GM21619 (cell line): ENCODE results near the gene KHNYN.

Experiments
- ATAC-seq: cut with Tn5 transposase; IDR thresholded peaks from one replicate; pipeline ENCODE4 v1.9.1; 2021; ENCODE audit not compliant: unreplicated experiment

The KHNYN gene

DNA sequence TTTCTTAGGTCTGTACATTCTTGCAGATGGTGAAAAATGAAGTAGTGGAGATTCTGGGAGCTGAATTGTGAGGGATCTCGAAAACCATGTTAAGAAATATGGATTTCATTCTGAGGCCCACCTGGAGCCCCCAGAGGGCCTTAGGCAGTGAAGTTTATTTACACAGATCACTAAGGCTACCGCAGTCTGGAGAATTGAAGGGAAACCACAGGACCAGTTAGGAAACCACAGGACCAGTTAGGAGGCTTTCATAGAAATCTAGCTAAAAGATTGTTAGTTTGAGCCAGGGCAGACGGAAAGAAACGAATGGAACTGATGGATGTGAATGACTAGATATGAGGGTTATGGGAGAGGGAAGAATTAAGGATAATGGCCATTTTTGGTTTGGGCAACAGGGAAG is 7.5 kb upstream of the KHNYN start:
- ATAC-seq, result no peak

- no peak for ATAC-seq
Measured at GRCh38 chr14:24422694-24423601, 6.8 kb upstream of the KHNYN start.

GRCh38 chr14:24425704-24426103 is 4.0 kb upstream of the KHNYN start:
- no peak for ATAC-seq

DNA sequence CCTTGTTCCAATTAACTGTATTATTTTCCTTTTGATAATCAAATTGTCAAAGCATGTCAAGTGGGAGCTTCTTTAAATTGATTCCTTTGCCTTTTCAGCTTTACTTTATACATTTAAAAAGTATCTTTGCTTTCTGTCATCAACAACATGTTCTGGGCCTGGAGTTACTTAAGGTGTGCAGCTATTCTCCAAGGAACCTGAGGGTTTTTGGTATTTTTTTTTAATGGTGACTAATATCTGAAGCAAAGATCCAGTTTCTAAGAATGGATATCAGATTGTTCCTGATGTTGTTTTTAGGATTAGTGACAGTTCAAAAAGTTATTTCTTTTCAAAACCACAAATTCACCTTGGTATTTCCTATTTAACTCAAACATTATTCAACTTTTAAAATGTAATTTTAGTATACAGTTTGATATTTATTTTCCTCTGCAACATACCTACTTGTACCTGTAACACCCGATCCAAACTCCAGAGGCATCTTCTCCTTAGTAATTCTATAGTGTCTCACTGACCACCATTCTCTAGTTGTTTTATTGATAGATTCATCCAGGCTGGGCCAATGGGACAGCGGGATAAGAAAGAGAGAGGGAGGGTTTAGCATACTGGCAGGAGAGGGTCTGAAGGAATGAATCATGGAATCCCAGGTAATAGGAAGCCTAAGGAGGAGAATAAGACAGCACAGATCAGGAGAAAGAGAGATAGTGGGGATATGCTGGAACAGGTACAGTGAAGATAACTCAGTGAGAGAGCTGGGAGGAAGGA is 3.4 kb upstream of the KHNYN start:
- ATAC-seq, result no peak

DNA sequence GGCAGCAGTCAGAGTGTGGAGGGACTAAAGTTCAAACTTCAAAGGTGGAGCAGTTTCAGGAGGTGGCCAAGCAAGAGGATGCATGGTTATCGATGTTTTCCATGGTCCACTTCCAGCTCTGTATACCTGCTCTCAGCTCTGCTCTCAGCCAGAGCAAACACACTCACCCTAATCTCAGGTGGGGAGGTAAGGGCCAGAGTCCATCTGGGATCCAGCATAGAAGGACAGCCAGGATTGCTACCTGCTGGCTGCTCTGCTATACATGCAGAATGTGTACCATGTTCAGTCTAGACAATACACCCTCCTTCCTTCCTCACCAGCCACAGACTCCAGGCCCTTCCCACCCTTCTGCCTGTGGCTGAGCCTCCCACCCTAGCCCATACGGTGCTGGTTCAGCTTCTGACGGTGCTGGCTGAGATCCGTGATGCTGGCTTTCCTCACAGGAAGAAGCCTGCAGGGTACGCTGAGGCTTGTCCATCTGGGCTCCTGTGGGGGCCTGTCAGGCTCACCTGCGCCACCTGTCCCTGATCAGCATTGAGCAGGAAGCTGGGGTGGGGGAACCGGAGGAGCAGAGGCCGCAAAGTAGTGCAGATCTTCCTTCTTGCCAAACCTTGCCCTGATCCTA is 2.7 kb upstream of the KHNYN start:
- ATAC-seq, result no peak

DNA sequence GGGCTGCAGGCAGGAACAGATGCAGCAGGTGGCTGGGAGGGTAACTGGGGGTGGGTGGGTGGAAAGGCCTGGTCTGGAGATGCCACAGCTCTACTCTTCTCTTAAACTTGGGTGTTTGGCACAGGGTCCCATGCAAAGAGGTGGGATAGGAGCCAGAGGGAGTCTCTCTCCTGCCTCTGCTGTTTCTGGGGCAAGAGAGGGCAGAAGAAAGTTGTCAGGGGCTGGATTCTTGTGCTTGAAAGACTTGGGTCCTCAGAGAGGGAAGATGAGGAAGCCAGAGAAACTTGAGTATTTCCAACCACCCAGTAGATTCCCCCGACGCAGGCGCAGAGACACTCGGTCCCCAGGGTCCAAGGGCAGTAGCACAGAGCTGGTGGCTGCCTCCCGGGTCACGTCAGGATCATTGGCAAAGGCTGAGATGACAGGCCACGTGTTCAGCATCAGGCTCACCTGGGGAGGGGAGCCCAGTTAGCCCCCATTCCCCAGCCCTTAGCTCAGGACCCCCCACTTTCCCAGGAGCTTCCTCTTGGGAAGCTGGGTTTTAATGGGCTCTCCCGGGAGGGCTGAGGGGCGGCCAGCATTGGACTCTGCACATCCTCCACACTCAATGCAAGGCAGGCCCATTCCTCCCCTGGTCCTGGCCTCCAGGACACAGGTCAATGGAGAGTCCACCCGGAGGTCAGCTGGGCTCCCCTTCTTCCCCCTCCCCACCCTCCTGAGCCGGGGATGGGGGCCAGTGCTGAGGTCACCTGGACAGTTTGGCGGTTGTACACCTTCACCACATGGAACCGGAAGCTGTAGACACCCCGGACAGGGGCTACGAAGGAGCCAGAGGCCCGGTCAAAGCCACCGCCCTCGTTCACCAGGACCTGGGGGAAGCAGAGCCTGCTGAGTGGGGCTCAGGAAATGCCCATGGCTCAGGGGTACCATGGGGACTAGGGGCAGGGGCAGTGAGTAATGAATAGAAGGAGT is 1.9 kb upstream of the KHNYN start:
- no peak for ATAC-seq

- ATAC-seq, result no peak
Measured at GRCh38 chr14:24428628-24429394, 943 bp upstream of the KHNYN start.

DNA sequence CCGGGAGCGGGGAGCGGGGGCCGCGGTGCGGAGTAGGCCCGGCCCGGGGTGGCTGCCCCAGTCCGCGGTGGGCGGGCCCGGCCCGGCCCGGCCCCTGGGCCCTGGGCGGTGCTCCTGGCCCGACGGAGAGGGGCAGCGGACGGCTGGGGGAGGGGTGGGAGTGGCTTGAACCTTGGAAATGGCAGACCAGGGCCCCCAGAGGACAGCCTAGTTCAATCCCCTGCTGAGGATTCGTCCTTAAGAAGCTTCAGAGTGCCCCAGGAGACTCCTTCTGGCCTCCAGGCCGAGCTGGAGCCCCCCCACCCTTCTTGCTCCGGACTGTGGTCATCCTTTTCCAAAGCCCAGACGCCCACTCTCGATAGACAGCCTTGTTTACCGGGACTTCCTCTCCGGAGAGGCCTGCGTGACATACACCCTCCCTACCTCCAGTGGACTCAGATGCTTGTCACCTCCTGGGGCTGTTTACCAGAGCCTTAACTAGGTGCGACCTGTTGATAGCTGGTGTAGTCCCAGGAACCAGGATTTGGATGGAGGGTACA is 458 bp downstream of the KHNYN start:
- peak; percentile 60 for ATAC-seq

DNA sequence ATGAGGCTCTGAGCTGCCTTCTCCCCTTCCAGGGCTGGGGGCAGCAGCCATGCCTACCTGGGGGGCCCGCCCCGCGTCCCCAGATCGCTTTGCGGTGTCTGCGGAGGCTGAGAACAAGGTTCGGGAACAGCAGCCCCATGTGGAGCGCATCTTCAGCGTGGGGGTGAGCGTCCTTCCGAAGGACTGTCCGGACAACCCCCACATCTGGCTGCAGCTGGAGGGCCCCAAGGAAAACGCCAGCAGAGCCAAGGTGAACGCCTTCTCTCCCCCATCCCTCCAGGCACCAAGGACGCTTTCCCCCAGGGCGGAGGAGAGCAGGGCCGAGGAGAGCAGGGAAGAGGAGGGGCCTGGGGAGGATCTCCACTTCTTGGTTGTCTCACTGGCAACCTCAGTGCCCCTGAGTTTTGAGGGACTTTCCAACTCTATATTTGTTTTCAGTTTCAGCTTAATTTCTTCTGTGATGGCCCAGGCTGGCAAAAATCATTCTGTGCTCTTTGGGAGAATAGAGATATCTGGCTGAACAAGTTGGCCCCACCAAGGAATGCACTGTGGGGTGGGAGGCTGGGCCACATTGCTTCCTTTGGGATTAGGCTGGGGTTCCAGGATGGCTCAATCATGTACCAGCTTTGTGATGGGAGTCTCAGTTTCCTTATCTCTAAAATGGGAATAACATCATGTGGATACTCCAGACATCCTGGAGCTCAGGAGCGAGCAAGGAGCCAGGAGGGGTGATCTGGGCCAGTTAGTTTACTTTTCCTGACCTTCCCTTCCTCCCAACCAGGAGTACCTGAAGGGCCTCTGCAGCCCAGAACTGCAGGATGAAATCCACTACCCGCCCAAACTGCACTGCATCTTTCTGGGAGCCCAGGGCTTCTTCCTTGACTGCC is 1.2 kb downstream of the KHNYN start:
- ATAC-seq, result peak; percentile 27

DNA sequence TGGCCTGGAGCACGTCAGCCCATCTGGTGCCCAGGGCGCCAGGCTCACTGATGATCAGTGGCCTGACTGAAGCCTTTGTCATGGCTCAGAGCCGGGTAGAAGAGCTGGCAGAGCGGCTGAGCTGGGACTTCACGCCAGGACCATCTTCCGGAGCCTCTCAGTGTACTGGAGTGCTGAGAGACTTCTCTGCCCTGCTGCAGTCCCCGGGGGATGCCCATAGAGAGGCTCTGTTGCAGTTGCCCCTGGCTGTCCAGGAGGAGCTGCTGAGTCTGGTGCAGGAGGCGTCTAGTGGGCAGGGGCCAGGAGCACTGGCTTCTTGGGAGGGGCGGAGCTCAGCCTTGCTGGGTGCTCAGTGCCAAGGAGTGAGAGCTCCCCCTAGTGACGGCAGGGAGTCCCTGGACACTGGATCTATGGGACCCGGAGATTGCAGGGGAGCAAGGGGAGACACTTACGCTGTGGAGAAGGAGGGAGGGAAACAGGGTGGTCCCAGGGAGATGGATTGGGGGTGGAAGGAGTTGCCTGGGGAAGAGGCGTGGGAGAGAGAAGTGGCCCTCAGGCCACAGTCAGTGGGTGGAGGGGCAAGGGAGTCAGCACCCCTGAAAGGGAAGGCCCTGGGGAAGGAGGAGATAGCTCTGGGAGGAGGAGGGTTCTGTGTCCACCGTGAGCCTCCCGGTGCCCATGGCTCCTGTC is 2.0 kb downstream of the KHNYN start:
- peak; percentile 46 for ATAC-seq

DNA sequence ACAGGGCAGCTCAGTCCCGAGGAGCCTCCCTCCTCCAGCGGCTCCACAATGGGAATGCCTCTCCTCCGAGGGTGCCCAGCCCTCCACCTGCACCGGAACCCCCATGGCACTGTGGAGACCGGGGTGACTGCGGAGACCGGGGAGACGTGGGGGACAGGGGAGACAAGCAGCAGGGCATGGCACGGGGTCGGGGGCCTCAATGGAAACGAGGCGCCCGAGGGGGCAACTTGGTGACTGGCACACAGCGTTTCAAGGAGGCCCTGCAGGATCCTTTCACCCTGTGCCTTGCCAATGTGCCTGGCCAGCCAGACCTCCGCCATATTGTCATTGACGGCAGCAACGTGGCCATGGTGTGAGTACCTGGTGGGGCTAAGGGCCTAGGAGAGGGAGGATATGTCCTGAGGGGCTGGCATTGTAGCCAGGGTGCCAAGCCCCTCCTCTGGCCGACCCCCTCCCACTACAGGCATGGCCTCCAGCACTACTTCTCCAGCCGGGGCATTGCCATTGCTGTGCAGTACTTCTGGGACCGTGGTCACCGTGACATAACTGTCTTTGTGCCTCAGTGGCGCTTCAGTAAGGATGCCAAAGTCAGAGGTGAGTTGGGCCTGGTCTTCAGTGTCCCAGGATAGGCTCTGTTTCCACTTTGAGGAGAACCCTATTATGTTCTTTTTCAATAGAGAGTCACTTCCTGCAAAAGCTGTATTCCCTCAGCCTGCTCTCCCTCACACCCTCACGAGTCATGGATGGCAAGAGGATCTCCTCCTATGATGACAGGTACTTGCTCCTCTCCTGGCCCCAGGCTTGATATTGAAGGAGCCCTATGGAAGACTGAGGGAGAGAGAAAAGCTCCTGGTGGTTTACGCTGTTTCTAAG is 2.7 kb downstream of the KHNYN start:
- no peak for ATAC-seq

GRCh38 chr14:24434036-24434435 is 4.3 kb downstream of the KHNYN start:
- no peak for ATAC-seq

DNA sequence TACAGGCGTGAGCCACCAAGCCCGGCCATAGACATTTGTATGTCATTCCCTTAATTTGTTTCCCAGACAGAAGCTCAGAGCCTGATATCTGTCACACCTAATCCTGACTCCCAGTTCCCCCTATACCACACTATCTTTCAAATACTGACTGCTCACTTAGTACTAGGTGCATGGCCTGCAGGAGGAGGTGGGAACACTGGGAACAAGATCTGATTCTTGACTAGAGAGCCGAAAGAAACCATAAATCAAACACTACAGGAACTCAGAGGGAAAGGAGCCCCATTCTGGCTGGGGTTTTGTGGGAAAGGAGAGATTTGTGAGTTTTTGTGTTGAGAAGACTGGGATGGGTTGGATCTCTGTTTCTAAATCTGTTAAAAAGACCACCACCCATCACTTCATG is 4.9 kb downstream of the KHNYN start:
- ATAC-seq, result no peak

- ATAC-seq, result no peak
Measured at GRCh38 chr14:24435192-24435810, 5.5 kb downstream of the KHNYN start.

- no peak for ATAC-seq
Measured at GRCh38 chr14:24435998-24436354, 6.2 kb downstream of the KHNYN start.

- ATAC-seq, result peak; percentile 46
Measured at GRCh38 chr14:24436355-24437019, 6.7 kb downstream of the KHNYN start.
